ENCODE measurements around the gene CYTH1.

CYTH1 gene

DNA sequence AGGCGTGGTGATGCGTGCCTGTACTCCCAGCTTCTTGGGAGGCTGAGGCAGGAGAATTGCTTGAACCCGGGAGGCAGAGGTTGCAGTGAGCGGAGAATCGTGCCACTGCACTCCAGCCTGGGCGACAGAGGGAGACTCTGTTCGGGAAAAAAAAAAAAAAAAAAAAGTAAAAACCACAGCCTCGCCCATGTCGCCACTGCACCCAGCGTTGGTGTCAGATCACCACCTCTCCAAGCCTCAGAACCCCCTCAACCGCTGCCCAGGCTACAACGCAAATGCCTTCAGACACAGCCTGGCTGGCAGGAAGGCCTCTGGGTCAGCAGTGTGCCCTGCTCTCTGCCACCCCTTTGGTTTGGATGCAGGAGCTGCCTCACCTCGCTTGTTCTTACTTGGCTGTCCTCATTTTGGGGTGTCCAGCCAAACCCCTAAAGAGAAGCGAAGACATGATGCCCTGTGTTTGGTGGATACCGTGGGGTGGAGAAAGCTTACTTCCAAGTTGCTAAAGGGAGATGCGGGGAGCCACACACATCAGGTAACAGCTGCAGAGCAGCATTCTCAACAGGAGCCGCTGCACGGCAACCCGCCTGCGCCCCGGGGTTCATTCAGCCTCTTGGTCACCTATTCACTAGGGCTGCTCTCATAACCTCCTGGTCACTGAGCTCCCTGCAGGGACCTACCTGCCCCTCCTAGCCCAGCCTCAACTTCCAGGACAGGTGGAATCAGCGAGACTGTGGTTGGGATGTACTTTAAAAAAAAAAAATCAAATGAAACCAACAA lies 13.0 kb upstream of the CYTH1 start:
- Histone ChIP-seq H3K36me3 (peaks cover 76% of the 10 kb centered on the region), H3K4me3 (ENCODE audit: low read depth, low read length) (no peak overlapping the region), H3K27me3 (ENCODE audit: insufficient read depth, low read depth, severe bottlenecking) (no peaks in the 10 kb centered on the region), H3K27ac (no peak overlapping the region), H3K9me3 (ENCODE audit: severe bottlenecking) (no peaks in the 10 kb centered on the region)
- DNase-seq = no peak
- TF ChIP-seq, protein P1, sequence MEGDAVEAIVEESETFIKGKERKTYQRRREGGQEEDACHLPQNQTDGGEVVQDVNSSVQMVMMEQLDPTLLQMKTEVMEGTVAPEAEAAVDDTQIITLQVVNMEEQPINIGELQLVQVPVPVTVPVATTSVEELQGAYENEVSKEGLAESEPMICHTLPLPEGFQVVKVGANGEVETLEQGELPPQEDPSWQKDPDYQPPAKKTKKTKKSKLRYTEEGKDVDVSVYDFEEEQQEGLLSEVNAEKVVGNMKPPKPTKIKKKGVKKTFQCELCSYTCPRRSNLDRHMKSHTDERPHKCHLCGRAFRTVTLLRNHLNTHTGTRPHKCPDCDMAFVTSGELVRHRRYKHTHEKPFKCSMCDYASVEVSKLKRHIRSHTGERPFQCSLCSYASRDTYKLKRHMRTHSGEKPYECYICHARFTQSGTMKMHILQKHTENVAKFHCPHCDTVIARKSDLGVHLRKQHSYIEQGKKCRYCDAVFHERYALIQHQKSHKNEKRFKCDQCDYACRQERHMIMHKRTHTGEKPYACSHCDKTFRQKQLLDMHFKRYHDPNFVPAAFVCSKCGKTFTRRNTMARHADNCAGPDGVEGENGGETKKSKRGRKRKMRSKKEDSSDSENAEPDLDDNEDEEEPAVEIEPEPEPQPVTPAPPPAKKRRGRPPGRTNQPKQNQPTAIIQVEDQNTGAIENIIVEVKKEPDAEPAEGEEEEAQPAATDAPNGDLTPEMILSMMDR (IDR thresholded peaks at IDR 0.05; ENCODE audit: low read depth, low read length) = no peak

DNA sequence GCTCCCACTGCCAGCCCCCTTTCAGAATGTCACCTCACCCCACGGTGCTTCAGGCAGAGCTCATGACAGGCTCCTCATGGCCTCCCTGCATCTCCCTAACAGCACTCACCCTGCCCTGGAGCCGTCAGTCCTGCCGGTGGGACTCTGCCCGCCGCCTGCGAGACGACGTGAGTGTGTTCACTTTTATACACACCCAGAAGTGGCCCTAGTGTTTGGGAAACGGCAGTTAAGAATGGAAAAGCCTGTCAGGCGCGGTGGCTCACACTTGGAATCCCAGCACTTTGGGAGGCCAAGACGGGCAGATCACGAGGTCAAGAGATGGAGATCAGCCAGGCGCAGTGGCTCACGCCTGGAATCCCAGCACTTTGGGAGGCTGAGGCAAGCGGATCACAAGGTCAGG lies 12.3 kb upstream of the CYTH1 start:
- no peaks in the 10 kb centered on the region for H3K9me3 ChIP-seq (ENCODE audit: severe bottlenecking)
- no peak for DNase-seq
- H3K27me3 ChIP-seq (ENCODE audit: insufficient read depth, low read depth, severe bottlenecking) = no peaks in the 10 kb centered on the region
- TF ChIP-seq, protein P1 (IDR thresholded peaks at IDR 0.05; ENCODE audit: low read depth, low read length) = no peak
- no peak overlapping the region for H3K4me3 ChIP-seq (ENCODE audit: low read depth, low read length)
- peaks cover 73% of the 10 kb centered on the region for H3K36me3 ChIP-seq
- H3K27ac ChIP-seq = no peak overlapping the region

DNA sequence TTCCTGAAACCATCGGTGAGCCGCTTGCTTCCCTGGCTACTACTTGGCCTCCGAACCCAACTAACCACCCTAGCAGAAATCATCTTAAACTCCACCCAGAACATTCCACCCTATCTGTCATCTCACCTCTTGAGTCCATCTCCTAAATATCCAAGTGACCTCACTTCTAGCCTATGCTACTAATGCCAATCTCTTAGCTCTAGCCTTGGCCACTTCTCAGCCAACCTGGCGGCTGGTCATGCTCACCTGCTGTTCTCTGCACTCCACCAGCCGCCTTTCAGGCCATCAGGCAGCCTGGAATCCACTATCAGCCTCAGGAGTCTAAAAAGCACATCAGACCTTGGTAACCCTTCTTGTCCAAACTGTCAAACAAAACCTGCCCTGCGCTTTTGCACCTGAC lies 11.9 kb upstream of the CYTH1 start:
- TF ChIP-seq, protein P1 (IDR thresholded peaks at IDR 0.05; ENCODE audit: low read depth, low read length) = no peak
- no peak overlapping the region; the same call in 1 of the 2 replicates for H3K27ac ChIP-seq
- H3K9me3 ChIP-seq (ENCODE audit: severe bottlenecking) = no peaks in the 10 kb centered on the region
- H3K36me3 ChIP-seq = peaks cover 69% of the 10 kb centered on the region
- H3K4me3 ChIP-seq (ENCODE audit: low read depth, low read length) = no peak overlapping the region
- no peak for DNase-seq
- H3K27me3 ChIP-seq (ENCODE audit: insufficient read depth, low read depth, severe bottlenecking) = no peaks in the 10 kb centered on the region

DNA sequence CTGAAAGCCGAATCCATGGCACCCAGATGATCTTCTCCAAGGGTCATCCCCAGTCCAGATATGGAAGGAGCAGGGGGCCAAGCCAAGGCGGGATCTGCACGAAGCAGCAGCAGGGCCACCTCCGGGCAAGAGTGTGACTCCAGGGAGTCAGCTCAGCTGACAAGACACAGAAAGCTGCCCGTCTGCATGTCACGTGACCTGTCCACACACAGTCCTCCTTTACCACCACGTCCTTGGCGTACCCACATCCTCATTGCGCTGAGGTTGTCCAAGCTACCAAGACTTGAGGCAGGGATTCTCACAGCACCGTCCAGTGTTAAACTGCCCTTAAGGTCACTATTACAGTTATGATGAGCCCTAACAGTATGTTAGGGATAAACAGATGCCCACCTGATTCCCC lies 11.3 kb upstream of the CYTH1 start:
- H3K27ac ChIP-seq = peak overlapping the region; percentile 68
- no peak overlapping the region for H3K4me3 ChIP-seq (ENCODE audit: low read depth, low read length)
- H3K9me3 ChIP-seq (ENCODE audit: severe bottlenecking) = no peaks in the 10 kb centered on the region
- H3K27me3 ChIP-seq (ENCODE audit: insufficient read depth, low read depth, severe bottlenecking) = no peaks in the 10 kb centered on the region
- DNase-seq = no peak
- peaks cover 63% of the 10 kb centered on the region for H3K36me3 ChIP-seq
- TF ChIP-seq, protein P1 (IDR thresholded peaks at IDR 0.05; ENCODE audit: low read depth, low read length) = no peak

DNA sequence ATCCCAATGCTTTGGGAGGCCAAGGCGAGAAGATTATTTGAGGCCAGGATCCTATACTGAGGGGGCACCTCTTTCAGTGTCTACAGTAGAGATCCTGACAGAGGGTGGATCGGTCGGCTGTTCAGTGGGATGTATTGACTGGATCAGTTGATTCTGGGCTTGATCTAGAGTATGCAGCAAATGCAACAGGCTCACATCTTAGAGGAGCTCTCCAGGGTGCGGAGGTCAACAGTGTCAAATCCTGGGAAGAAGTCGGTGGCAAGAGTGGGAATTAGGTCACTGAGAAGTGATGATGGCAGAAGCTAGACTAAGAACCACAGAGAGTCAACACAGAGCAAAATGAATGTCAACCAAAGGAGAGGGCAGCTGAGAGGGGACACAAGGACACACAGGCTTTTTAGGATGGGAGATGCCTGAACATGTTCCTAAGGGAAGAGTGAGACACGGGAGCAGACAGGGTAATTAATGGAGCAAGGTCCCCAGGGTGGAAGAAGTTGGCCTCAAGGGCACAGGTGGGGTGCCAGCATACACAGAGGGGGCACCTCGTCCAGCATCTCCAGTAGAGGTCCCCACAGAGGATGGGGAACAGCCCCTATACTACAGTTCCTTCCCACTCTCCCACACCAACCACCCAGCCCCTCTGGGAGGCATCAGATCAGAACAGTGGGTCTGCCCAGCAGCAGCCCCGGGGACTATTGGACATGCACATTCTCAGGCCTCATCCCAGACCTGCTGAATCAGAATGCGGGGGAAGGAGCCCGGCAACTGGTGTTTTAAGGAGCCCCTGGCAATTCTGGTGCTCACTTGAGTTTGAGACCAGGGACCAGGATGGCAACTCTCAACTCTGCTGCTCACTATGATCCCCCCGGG lies 10.0 kb upstream of the CYTH1 start:
- no peak for DNase-seq
- H3K9me3 ChIP-seq (ENCODE audit: severe bottlenecking) = no peaks in the 10 kb centered on the region
- TF ChIP-seq, protein P1 (IDR thresholded peaks at IDR 0.05; ENCODE audit: low read depth, low read length) = no peak
- H3K27ac ChIP-seq = peak overlapping the region; percentile 68
- H3K27me3 ChIP-seq (ENCODE audit: insufficient read depth, low read depth, severe bottlenecking) = no peaks in the 10 kb centered on the region
- peaks cover 55% of the 10 kb centered on the region for H3K36me3 ChIP-seq
- H3K4me3 ChIP-seq (ENCODE audit: low read depth, low read length) = no peak overlapping the region
